Muscle layer of colon (tissue), 2 donors: ENCODE results near the gene WNT7A.

ENCODE experiments used
- H3K27ac ChIP-seq: one replicate; pipeline ENCODE4 v1.7.0; 2013; ENCODE audit warnings: low read depth, mild to moderate bottlenecking, low read length, moderate library complexity
- H3K27me3 ChIP-seq, 2 donors: one replicate each; pipeline ENCODE4 v1.7.0; 2013; ENCODE audit warnings: low read length in 2 of 2, mild to moderate bottlenecking in 2 of 2; ENCODE audit not compliant: insufficient read depth in 2 of 2, control insufficient read depth in 1 of 2
- H3K36me3 ChIP-seq: one replicate; pipeline ENCODE4 v1.7.0; 2013; ENCODE audit warnings: mild to moderate bottlenecking, low read length; ENCODE audit not compliant: insufficient read depth
- H3K4me1 ChIP-seq: one replicate; pipeline ENCODE4 v1.7.0; 2013; ENCODE audit warnings: mild to moderate bottlenecking, low read length; ENCODE audit not compliant: insufficient read depth
- H3K4me3 ChIP-seq, 2 donors: one replicate each; pipeline ENCODE4 v1.7.0; 2013; ENCODE audit warnings: low read length in 2 of 2, low read depth in 1 of 2, mild to moderate bottlenecking in 1 of 2, moderate library complexity in 1 of 2
- H3K9ac ChIP-seq: one replicate; pipeline ENCODE4 v1.7.0; 2013; ENCODE audit warnings: low read length
- H3K9me3 ChIP-seq: one replicate; pipeline ENCODE4 v1.7.0; 2013; ENCODE audit warnings: mild to moderate bottlenecking, low read length
- donor health status: abdominal sarcoma.
- donor health status: Adenocarcinoma of cecum.

The WNT7A gene

DNA sequence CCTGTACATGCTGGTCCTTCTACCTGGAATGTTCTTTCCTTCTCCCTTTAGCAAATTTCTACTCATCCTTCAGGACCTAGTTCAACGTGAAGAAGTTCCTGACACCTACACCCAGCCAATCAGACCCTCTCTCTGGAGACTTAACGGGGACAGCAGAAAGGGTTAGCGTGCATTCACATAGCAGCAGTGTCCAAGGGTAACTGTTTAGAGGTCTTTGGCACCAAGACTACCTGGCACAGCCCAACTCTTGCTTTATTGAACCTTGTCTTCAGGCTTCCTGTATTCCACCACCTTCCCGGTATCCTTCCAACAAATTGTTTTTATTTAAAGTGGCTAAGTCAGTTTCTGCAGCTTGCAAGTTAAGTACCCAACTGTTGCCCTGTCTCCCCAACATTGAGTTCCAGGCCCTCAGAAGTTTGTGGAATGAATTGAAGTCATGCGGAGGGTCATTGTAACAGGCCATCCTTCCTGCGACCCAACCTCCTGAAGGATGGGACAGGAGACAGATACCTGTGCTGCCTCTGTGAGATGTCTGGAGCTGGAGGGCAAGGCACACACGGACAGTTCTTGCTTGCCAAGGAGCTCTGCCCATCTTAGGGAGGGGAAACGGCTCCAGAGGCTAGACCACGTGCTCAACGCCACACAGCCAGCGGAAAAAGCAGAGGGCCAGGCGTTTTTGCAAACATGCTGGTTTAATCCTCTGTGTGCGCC, 14.4 kb upstream of the WNT7A start:
- Histone ChIP-seq H3K9me3 (no peaks in the 10 kb centered on the region), H3K9ac (no peak overlapping the region), H3K36me3 (no peaks in the 10 kb centered on the region), H3K4me3 (peak overlapping the region in 1 of 2 donors; percentile 88), H3K4me1 (peaks cover 14% of the 10 kb centered on the region), H3K27me3 (no peaks in the 10 kb centered on the region), H3K27ac (peak overlapping the region; percentile 21)

DNA sequence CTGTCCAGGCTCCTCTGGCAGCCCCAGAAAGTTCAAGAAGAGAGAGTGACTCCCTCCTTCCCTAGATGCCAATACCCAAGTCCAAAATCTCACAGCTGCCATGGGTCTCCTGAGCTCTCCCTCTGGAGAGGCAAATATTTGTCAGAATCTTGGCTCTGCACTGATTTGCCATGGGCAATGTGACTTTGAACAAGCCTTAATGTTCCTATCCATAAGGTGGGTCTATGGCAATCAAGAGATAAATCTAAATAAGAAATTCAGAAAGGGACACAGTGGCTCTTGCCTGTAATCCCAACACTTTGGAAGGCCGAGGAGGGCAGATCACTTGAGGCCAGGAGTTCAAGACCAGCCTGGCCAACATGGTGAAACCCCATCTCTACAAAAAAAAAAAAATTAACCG, 12.4 kb upstream of the WNT7A start:
- Histone ChIP-seq H3K9ac (no peak overlapping the region), H3K9me3 (no peaks in the 10 kb centered on the region), H3K36me3 (no peaks in the 10 kb centered on the region), H3K27ac (no peak overlapping the region), H3K4me1 (peaks cover 14% of the 10 kb centered on the region), H3K27me3 (no peaks in the 10 kb centered on the region), H3K4me3 (no peak overlapping the region)

DNA sequence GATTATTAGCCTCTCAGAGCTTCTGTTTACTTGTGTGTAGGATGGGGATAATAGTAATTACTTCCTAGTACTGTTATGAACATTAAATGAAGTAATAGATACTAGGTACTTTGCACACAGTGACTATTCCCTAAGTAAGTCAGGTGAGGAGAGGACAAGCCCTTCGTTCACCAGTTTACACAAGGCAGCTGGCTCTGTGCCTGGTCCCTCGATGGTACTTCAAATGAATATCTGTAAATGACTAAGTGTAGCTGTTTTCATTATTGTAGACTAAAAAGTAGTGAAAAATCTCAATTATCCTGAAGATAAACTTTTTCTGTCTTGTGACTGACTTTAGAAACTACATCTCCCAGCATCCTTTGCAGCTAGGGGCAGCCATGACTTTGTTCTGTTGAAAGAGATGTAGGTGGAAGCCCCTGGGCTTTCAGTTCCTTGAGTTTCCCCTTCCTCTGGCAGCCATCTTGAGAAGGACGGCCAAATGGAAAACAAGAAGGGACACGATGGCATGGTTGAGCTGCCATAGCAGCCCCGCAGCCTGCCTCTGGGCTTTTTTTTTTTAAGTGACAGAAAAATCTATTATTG, 11.7 kb upstream of the WNT7A start:
- Histone ChIP-seq H3K36me3 (no peaks in the 10 kb centered on the region), H3K4me3 (no peak overlapping the region), H3K27me3 (no peaks in the 10 kb centered on the region), H3K9me3 (no peaks in the 10 kb centered on the region), H3K9ac (no peak overlapping the region), H3K4me1 (peaks cover 13% of the 10 kb centered on the region), H3K27ac (no peak overlapping the region)

DNA sequence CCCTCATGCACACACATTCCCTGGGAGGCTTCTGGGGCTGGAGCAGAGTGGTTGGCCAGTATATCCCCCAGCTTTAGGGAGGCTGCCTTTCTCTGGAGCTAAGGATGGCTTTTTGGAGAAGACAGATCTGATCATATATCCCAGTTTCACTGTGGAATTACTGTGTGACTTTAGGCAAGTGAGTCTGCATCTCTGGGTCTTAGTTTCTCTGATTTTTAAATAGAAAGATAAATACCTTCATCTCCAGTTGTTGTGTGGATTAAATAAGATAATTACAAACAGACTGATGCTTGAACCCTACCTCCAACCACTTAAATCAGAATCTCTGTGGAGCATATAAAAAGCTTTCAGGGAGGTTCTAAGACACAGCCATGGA, 11.1 kb upstream of the WNT7A start:
- no peaks in the 10 kb centered on the region for H3K27me3 ChIP-seq
- H3K9me3 ChIP-seq = no peaks in the 10 kb centered on the region
- H3K4me1 ChIP-seq = peaks cover 7% of the 10 kb centered on the region
- H3K4me3 ChIP-seq = no peak overlapping the region
- H3K36me3 ChIP-seq = no peaks in the 10 kb centered on the region
- no peak overlapping the region for H3K27ac ChIP-seq
- H3K9ac ChIP-seq = no peak overlapping the region

DNA sequence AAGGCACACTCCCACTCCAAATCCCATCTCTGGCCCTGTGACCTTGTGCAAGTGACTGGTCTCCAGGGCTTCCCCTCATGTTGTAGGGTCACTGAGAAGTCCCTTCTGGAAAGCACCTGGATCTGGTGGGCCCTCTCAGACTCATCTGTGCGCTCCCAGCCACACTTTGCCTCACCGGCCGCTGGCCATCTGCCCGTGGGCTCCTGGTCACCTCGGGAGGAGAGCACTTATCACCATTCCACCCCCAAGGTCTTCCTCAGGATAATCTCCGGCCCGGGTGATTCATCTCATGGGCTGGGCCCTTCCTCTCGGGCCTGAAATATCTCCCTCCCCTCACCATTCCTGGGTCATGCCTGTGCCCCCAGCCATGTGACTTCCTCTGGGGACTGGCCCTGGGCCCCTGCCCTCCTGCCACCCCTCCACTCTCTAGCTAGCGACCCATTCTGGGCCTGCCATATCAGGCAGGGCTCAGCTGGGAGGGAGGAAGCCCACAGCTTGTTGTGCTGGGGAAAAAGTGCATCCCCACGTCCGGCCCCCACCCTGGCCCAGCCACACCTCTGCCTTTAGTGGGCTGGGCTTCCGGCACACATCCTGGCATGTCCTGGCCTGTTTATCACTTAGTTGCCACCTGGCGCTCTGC, 10.6 kb upstream of the WNT7A start:
- Histone ChIP-seq H3K9ac (no peak overlapping the region), H3K36me3 (no peaks in the 10 kb centered on the region), H3K27ac (no peak overlapping the region), H3K27me3 (no peaks in the 10 kb centered on the region), H3K4me1 (peaks cover 5% of the 10 kb centered on the region), H3K4me3 (no peak overlapping the region), H3K9me3 (no peaks in the 10 kb centered on the region)

DNA sequence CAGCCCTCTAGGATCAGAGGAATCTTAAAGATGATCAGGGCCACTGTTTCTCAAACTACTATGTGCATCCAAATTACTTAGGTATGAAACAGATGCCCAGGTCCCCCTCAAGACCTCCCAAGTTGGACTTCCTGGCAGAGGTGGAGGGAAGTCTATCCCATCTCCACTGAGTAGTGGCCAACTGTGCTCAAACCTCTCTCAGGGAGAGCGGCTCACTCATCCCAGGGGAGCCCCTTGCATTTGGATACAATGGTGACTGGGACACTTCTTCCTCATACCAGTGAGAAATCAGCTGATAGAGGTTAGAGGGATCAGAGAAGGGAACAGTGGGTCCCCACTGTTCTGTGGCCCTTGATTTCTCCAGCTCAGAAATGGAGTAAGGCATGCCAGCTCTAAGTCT, 8.7 kb upstream of the WNT7A start:
- Histone ChIP-seq H3K4me1 (no peaks in the 10 kb centered on the region), H3K9me3 (no peaks in the 10 kb centered on the region)

DNA sequence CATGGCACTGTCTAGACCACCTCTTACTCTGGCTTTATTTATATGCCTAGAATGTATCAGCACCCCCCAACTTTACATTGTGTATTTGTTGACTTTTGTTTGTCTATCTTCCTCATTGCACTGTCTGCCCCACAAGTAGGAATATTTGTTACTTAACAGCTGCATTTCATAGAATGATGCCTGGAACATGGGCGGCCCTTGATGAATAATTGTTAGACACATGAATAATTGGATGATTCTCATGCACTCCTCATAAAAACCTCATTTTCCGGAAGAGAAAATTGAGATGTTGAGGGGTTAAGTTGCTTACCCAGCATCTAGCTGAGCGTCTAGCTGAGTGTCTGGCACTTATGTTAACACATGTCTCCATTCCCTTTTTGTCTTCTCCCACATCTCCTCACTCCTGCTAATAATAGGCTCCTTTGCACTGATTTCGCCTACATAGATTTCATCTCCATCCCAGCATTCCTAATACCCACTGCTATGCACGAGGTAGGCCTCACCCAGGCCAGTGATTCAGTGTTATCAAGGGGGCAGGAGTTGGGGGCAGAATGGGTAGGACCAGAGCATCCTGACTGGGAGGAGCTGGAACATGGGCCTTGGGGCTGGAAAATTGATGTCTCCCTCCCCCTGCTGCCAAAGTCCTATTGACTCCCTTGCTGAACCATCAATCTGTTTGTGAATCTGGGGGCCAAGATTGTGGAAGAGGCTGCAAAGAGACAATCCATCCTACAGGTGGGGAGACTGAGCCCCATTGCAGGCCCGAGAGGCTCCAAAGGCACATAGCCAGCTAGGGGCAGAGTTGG, 7.8 kb upstream of the WNT7A start:
- Histone ChIP-seq H3K36me3 (no peaks in the 10 kb centered on the region), H3K27ac (no peak overlapping the region), H3K4me1 (no peaks in the 10 kb centered on the region), H3K9me3 (no peaks in the 10 kb centered on the region), H3K9ac (no peak overlapping the region), H3K4me3 (no peak overlapping the region), H3K27me3 (peaks cover 0 to 5% of the 10 kb centered on the region in 2 donors)

More for the DNA sequence above, 8.7 kb upstream of the WNT7A start:
- Histone ChIP-seq H3K27me3 (no peaks in the 10 kb centered on the region), H3K27ac (no peak overlapping the region), H3K4me3 (no peak overlapping the region), H3K9ac (no peak overlapping the region), H3K36me3 (no peaks in the 10 kb centered on the region)

DNA sequence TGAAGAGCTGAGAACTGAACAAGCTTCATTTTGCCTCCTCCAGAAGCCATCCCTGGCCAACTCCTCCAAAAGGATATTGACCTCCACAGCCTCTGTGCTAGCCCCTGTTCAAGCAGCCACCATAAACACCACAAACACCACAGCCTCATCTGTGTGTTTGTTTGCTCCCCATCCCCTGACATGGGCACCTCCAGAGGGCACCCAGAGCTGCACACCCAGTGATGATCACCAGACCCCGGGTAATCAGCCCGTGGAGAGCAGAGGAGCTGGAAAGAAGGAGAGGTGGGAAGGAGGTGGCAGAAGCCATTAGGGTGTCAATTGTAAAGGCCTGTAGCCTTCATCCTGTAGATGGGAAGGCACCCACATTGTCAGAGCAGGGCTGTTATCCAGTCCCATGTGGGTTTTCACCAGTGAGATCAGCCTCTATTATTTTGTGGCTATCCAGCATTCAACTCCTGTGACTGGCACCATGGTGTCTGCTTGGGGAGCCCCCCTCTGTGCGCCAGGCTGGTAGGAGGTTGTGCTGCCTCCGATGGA, 6.8 kb upstream of the WNT7A start:
- Histone ChIP-seq H3K4me3 (no peak overlapping the region), H3K27me3 (peaks cover 5 to 10% of the 10 kb centered on the region in 2 donors), H3K4me1 (no peaks in the 10 kb centered on the region), H3K9ac (no peak overlapping the region), H3K9me3 (peaks cover 4% of the 10 kb centered on the region), H3K27ac (no peak overlapping the region), H3K36me3 (no peaks in the 10 kb centered on the region)

DNA sequence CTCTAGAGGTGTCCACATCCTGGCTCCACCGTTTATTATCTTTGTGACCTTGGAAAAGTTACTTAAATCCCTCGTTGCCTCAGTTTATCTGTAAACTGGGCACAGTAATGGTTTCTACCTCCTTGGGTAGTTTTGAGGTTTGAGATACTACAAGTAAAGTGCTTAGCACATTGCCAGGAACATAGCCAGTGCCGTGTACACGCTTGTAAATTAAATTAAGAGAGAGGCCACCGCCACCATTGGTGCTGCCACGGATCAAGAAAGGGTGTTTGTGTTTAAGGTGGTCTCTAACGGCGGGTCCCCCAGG, 5.8 kb upstream of the WNT7A start:
- Histone ChIP-seq H3K36me3 (no peaks in the 10 kb centered on the region), H3K9me3 (peaks cover 4% of the 10 kb centered on the region), H3K27me3 (peaks cover 13 to 20% of the 10 kb centered on the region in 2 donors), H3K27ac (no peak overlapping the region), H3K4me1 (no peaks in the 10 kb centered on the region), H3K4me3 (no peak overlapping the region), H3K9ac (no peak overlapping the region)

DNA sequence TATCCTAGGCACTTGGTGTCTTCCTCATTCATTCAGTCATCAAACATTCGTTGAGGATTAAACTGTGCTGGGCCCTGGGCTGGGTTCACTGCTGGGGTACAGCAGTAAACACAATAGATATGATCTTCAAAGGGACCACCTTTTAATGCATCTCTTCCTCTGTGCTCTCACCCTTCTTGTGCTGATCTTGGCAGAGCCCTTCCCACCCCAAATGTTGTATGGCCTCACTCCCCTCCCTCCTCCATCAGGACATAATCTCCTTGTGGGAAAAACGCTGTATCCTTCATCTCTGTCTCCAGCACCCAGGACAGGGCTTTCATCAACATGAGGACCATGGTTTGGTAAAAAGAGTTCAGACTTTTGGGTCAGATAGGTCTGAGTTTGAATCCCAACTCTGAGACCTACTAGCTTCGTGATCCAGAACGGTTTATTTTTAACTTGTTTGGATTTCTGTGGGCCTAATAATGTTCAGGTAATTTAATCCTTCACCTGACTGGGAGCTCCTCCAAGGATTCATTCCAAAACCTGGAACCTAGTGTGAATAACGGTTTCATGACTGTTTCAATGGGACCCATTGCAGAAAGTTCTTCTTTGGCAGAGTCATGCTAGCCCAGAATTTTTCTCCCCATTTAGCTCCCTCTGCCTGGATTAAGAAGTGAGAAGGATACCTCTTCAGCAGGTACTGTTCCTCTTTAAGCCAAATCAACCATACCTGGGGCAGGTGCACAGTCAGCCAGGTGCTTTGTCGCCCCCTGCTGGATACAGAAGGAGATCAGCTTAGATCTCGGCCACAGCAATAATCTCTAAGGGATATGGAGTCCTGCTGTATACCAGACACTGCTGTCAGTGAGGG, 5.2 kb upstream of the WNT7A start:
- H3K4me3 ChIP-seq = no peak overlapping the region

More for the DNA sequence above, 5.2 kb upstream of the WNT7A start:
- Histone ChIP-seq H3K9me3 (peaks cover 4% of the 10 kb centered on the region), H3K4me1 (no peaks in the 10 kb centered on the region), H3K27ac (no peak overlapping the region), H3K27me3 (peaks cover 14 to 26% of the 10 kb centered on the region in 2 donors), H3K36me3 (no peaks in the 10 kb centered on the region), H3K9ac (no peak overlapping the region)
